CD4-positive, alpha-beta T cell treated with Interleukin-17A for 4 hours (primary cell): ENCODE results near the gene TMED9.
"Not testable (repeated sequence)": the region's sequence is repeated elsewhere in the genome, so short reads cannot be mapped to it uniquely, and the experiment has no call there.

Experiments used
- DNase-seq: peaks from one replicate; pipeline ENCODE4 v3.0.0-alpha.2; 2020; ENCODE audit warnings: mixed read lengths

Gene TMED9

GRCh38 chr5:177607115-177607451 lies 15.1 kb downstream of the TMED9 start:
- DNase-seq, result no peak

GRCh38 chr5:177607452-177608192 lies 15.6 kb downstream of the TMED9 start:
- DNase-seq, result peak; percentile 72

DNA sequence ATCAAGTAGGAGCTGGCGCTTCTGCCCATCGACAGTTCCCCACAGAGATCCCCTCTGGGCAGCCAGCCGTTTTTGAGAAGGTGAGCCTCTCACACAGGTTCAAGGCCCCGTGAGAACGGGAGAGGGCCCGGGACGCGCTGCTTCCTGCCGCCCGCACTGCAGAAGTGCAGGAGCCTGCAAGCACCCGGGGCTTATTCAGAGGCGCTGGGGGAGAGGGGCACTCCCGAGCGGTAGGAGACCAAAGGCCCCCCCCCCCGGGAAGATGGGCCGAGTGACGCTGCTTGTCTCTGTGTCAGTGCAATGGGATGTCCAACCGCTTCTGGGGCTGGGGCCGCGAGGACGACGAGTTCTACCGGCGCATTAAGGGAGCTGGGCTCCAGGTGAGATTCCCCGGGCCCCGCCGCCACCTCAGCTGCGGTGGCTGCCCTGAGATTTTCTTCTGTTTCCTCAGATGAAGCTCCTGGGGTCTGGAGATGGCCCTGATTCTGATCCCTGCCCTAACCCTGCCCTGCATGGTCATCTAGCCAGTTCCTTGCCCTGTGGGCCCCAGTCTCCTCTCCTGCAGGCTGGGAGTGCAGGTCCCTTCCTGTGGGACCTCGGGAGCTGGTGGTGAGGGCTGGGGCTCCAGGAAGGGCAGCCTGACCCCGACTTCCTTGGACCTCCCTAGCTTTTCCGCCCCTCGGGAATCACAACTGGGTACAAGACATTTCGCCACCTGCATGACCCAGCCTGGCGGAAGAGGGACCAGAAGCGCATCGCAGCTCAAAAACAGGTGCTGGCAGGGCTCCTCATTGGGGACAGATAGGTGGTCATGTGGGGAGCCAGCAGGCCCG lies 16.5 kb downstream of the TMED9 start:
- DNase-seq, result no peak

- no peak for DNase-seq
Observed at GRCh38 chr5:177609076-177610059, 17.4 kb downstream of the TMED9 start.

GRCh38 chr5:177610131-177610769 lies 18.2 kb downstream of the TMED9 start:
- no peak for DNase-seq

DNA sequence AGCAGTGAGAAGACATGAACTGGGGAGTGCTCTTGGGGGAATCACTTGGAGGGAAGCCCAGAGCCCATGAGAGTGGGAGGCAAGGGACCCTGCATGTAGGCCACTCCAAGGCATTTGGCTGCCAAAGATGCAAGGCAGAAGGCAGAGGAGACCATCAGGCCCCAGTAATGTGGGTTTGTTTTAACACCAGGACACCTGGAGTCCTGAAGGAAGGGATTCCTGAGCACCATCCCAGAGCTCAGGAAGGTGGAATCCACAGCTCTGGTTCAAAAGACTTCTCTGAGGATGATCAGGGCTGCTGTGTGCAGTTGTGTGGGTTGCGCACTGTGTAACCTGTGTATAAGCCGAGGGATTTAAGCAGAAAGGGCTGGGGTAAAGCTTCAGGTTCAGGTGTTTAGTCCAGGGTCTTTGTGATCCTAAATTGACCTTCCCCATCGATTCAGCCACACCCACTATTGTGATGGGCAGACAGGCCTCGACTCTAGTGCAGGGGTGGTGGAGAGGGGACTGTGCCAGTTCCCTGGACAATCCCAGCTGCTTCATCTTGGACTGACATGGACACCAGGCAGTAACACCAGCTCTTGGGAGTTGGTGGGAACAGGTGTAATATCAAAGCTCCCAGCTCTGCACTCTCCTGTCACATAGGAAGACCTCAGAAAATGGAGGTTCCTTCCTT lies 18.9 kb downstream of the TMED9 start:
- DNase-seq, result no peak

- no peak for DNase-seq
Observed at GRCh38 chr5:177611446-177612214, 19.6 kb downstream of the TMED9 start.

DNA sequence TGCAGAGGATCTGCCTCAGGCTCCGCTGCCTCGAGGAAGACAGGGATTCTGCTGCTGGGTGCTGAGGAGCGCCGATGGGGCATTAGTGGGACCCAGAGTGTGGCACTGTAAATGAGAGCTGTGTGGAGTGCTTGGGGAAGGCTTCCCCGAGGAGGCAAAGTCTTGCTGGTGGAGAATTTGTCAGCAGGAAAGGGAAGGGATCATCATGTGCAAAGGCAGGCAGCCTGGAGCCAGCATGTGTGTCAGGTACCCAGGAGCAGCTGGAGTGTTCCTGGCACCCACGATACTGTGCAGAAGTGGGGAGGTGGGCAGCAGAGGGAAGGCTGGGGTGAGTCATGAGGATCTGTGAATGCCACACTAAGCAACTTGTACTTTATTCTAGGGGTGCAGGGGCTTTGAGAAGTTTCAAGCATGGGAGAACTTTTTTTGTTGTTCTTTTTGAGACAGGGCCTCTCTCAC lies 20.2 kb downstream of the TMED9 start:
- no peak for DNase-seq

DNA sequence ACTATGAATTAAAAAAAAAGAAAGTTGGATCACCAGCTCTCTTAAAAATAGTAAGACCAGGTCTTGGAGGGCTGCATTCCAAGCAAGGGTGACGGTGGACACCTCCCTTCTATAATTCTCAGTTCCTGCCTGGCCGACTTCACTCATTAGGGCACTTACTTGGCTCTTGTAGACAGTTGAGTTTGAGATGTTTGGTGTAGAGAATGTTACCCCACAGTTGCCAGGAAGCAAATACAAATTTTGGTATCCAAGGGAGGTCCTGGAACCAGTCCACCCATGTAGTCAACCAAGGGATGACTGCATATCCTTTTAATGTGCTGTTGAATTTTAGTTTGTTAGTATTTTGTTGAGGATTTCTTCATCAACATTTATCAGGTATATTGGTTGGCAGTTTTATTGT lies 28.6 kb downstream of the TMED9 start:
- DNase-seq, result no peak

DNA sequence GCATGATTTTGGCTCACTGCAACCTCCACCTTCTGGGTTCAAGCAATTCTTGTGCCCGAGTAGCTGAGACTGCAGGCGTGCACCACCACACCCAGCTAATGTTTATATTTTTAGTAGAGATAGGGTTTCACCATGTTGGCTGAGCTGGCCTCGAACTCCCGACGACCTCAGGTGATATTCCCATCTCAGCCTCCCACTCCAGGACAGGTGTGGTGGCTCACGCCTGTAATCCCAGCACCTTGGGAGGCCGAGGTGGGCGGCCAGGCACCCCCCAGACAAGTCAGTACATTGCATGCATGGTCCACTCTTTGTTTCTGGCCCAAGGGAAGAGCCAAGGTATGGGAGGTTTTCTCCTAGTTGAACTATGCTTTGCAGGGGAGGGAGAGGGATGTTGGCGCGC lies 32.2 kb downstream of the TMED9 start:
- not testable (repeated sequence) for DNase-seq

GRCh38 chr5:177630186-177630585 lies 38.2 kb downstream of the TMED9 start:
- not testable (repeated sequence) for DNase-seq

GRCh38 chr5:177634912-177635311 lies 42.9 kb downstream of the TMED9 start:
- not testable (repeated sequence) for DNase-seq

- DNase-seq, result not testable (repeated sequence)
Observed at GRCh38 chr5:177645462-177645861, 53.5 kb downstream of the TMED9 start.
